ENCODE measurements around the gene GRM1.

GRCh38 chr6:146267946-146268345, 239.1 kb downstream of the GRM1 start:
- TF ChIP-seq ELK1 (IDR thresholded peaks at IDR 0.05; ENCODE audit: low read depth, low read length) (no peak), JUN (IDR thresholded peaks at IDR 0.05) (no peak), NR3C1 (IDR thresholded peaks at IDR 0.05) (no peak), EP300 (IDR thresholded peaks at IDR 0.05) (no peak), CTCF (IDR thresholded peaks at IDR 0.05) (no peak), POLR2A (IDR thresholded peaks at IDR 0.05; ENCODE audit: low read length) (no peak)

Measured in A549 (cell line).